Vagina (tissue), 2 donors: ENCODE measurements around the gene RAB27A. TPM values are rescaled to one million over a fixed set of nuclear protein-coding genes. Genes with fewer than 3 reads are reported as not detected.

ENCODE experiments used
- DNase-seq, 2 donors: peaks; one replicate each; pipeline ENCODE4 v3.0.0-alpha.2; 2017; ENCODE audit errors: extremely low spot score in 2 of 2
- H3K27ac ChIP-seq: fragments of 200-600 bp; sonication (generic); one replicate; pipeline ENCODE4 v1.5.1; 2019
- H3K27me3 ChIP-seq: fragments of 200-600 bp; sonication (generic); one replicate; pipeline ENCODE4 v1.5.1; 2019
- H3K36me3 ChIP-seq, 2 donors: fragments of 200-600 bp; sonication (generic); one replicate each; pipeline ENCODE4 v1.5.1; 2017 to 2019
- H3K4me1 ChIP-seq: fragments of 200-600 bp; sonication (generic); one replicate; pipeline ENCODE4 v1.5.1; 2019
- H3K4me3 ChIP-seq, 2 donors: fragments of 200-600 bp; sonication (generic); 1 replicate in 1 of 2; 2 replicates in 1 of 2; pipeline ENCODE4 v1.5.1; 2016 to 2019
- H3K9me3 ChIP-seq: fragments of 200-600 bp; sonication (generic); one replicate; pipeline ENCODE4 v1.5.1; 2019
- POLR2A ChIP-seq, 2 donors: fragments of 450-650 bp; IDR thresholded peaks; one replicate each; pipeline ENCODE4 v1.6.1; 2017; ENCODE audit warnings: antibody characterized with exemption in 2 of 2, mild to moderate bottlenecking in 2 of 2, moderate library complexity in 2 of 2
- POLR2AphosphoS5 ChIP-seq, 2 donors: sonication (generic); formaldehyde crosslinking; IDR thresholded peaks; one replicate each; pipeline ENCODE4 v1.9.0; 2017; ENCODE audit warnings: antibody characterized with exemption in 2 of 2, mild to moderate bottlenecking in 2 of 2, low read depth in 1 of 2; ENCODE audit not compliant: insufficient read depth in 1 of 2
- intact Hi-C: fragments of 100-400 bp; cut with DNase I; formaldehyde crosslinking; loops from one replicate; pipeline ENCODE4 v1.15.1; 2023
- total RNA-seq: library from RNA; depleted of rRNA; stranded (reverse); fragments of >200 nt; gene quantifications from one replicate; pipeline ENCODE4 v1.2.3, GENCODE V29; 2016
- TF ChIP-seq, protein P1 (sequence below), 3 experiments: fragments of 450-650 bp in 2 of 3; fragments of 200-600 bp in 1 of 3; sonication (generic) in 1 of 3; IDR thresholded peaks; one replicate each; pipeline ENCODE4 v1.5.1; 2017 to 2019; ENCODE audit warnings: antibody characterized with exemption in 3 of 3, mild to moderate bottlenecking in 2 of 3, moderate library complexity in 2 of 3

Gene RAB27A
- total RNA-seq, 1 donor from 2014 or later, result 29.5 TPM

GRCh38 chr15:55248895-55249294 is 40.7 kb downstream of the RAB27A start:
- H3K4me1 ChIP-seq, result peaks cover 51% of the 10 kb centered on the region
- DNase-seq, result no peak
- H3K4me3 ChIP-seq, result no peak overlapping the region
- TF ChIP-seq POLR2A (IDR thresholded peaks at IDR 0.05) (no peak), POLR2AphosphoS5 (IDR thresholded peaks at IDR 0.05; ENCODE audit: insufficient read depth in 1 of 2, low read depth in 1 of 2) (no peak)
- TF ChIP-seq, protein P1, sequence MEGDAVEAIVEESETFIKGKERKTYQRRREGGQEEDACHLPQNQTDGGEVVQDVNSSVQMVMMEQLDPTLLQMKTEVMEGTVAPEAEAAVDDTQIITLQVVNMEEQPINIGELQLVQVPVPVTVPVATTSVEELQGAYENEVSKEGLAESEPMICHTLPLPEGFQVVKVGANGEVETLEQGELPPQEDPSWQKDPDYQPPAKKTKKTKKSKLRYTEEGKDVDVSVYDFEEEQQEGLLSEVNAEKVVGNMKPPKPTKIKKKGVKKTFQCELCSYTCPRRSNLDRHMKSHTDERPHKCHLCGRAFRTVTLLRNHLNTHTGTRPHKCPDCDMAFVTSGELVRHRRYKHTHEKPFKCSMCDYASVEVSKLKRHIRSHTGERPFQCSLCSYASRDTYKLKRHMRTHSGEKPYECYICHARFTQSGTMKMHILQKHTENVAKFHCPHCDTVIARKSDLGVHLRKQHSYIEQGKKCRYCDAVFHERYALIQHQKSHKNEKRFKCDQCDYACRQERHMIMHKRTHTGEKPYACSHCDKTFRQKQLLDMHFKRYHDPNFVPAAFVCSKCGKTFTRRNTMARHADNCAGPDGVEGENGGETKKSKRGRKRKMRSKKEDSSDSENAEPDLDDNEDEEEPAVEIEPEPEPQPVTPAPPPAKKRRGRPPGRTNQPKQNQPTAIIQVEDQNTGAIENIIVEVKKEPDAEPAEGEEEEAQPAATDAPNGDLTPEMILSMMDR (IDR thresholded peaks at IDR 0.05), result no peak
- no peaks in the 10 kb centered on the region for H3K36me3 ChIP-seq
- H3K9me3 ChIP-seq, result no peaks in the 10 kb centered on the region
- intact Hi-C loops, result no loop called here
- H3K27ac ChIP-seq, result no peak overlapping the region
- no peaks in the 10 kb centered on the region for H3K27me3 ChIP-seq

- TF ChIP-seq POLR2AphosphoS5 (IDR thresholded peaks at IDR 0.05; ENCODE audit: insufficient read depth in 1 of 2, low read depth in 1 of 2), result no peak
- TF ChIP-seq, protein P1 (IDR thresholded peaks at IDR 0.05), result no peak
- no peak for TF ChIP-seq POLR2A (IDR thresholded peaks at IDR 0.05)
- H3K27ac ChIP-seq, result no peak overlapping the region
- H3K4me1 ChIP-seq, result peaks cover 41% of the 10 kb centered on the region
- intact Hi-C loops, result no loop called here
- H3K27me3 ChIP-seq, result no peaks in the 10 kb centered on the region
- H3K4me3 ChIP-seq, result no peak overlapping the region
- H3K9me3 ChIP-seq, result no peaks in the 10 kb centered on the region
- no peaks in the 10 kb centered on the region for H3K36me3 ChIP-seq
- DNase-seq, result no peak
These were observed 41.7 kb downstream of the RAB27A start for GRCh38 chr15:55247766-55248427.

DNA sequence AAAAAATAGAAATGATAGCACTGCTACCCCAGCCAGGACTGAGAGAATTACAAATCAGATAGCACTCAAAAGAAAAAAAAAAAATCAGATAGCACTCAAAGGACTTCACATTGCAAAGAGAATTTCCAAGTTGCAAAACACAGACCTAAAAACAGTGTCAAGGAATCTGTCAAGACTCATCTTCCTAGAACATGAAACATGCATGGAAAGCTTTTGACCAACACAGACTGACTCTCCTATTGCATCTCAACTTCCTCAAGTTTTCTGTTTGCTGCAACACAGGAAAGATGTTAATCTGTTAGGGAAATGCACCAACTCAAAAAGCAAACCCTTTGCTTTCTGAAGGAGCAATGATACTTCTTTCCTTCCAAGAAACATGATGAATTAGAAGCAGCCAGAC is 42.3 kb downstream of the RAB27A start:
- Histone ChIP-seq H3K27ac (no peak overlapping the region), H3K4me1 (peaks cover 38% of the 10 kb centered on the region), H3K4me3 (no peak overlapping the region), H3K36me3 (no peaks in the 10 kb centered on the region), H3K27me3 (no peaks in the 10 kb centered on the region), H3K9me3 (no peaks in the 10 kb centered on the region)
- DNase-seq, result no peak
- intact Hi-C loops, result no loop called here
- TF ChIP-seq POLR2AphosphoS5 (IDR thresholded peaks at IDR 0.05; ENCODE audit: insufficient read depth in 1 of 2, low read depth in 1 of 2), result no peak
- TF ChIP-seq, protein P1 (IDR thresholded peaks at IDR 0.05), result no peak
- no peak for TF ChIP-seq POLR2A (IDR thresholded peaks at IDR 0.05)

DNA sequence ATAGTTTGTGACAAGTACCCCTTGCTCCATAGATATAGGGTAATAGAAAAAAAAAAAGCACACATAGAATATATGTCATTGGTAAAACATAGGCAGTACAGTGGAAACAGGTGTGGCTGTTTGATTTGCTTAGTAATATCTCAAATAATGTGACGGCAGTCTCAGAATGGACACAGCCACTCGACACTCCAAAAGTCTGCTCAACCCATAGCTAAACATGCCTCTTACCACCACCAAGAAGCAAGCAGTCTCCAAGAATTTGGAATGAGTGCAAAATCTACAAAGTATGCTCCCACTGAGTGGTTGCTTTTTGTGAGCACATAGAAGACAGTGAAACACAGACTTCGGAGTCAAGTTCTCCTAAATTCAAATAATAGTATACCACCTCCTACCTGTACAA is 43.0 kb downstream of the RAB27A start:
- intact Hi-C loops, result no loop called here
- TF ChIP-seq POLR2AphosphoS5 (IDR thresholded peaks at IDR 0.05; ENCODE audit: insufficient read depth in 1 of 2, low read depth in 1 of 2) (no peak), POLR2A (IDR thresholded peaks at IDR 0.05) (no peak)
- TF ChIP-seq, protein P1 (IDR thresholded peaks at IDR 0.05), result no peak
- no peak overlapping the region for H3K4me3 ChIP-seq
- peaks cover 38% of the 10 kb centered on the region for H3K4me1 ChIP-seq
- H3K36me3 ChIP-seq, result no peaks in the 10 kb centered on the region
- H3K27ac ChIP-seq, result no peak overlapping the region
- no peaks in the 10 kb centered on the region for H3K27me3 ChIP-seq
- no peaks in the 10 kb centered on the region for H3K9me3 ChIP-seq
- DNase-seq, result no peak

- no peak for DNase-seq
- Histone ChIP-seq H3K36me3 (no peaks in the 10 kb centered on the region), H3K4me3 (no peak overlapping the region), H3K9me3 (no peaks in the 10 kb centered on the region), H3K4me1 (peaks cover 26% of the 10 kb centered on the region), H3K27ac (no peak overlapping the region), H3K27me3 (no peaks in the 10 kb centered on the region)
- TF ChIP-seq POLR2AphosphoS5 (IDR thresholded peaks at IDR 0.05; ENCODE audit: insufficient read depth in 1 of 2, low read depth in 1 of 2) (no peak), POLR2A (IDR thresholded peaks at IDR 0.05) (no peak)
- TF ChIP-seq, protein P1 (IDR thresholded peaks at IDR 0.05), result no peak
- intact Hi-C loops, result no loop called here
These were observed 44.6 kb downstream of the RAB27A start for GRCh38 chr15:55245059-55245458.
